ENCODE results near the gene DMD.

Gene DMD

GRCh38 chrX:31316340-31316991, 1894.9 kb downstream of the DMD start:
- no peak for DNase-seq

GRCh38 chrX:31314921-31315320, 1896.4 kb downstream of the DMD start:
- no peak for DNase-seq

GRCh38 chrX:31307952-31308351, 1903.4 kb downstream of the DMD start:
- no peak for DNase-seq

GRCh38 chrX:31302573-31303075, 1908.7 kb downstream of the DMD start:
- no peak for DNase-seq

- DNase-seq = no peak
Observed at GRCh38 chrX:31301941-31302340, 1909.4 kb downstream of the DMD start.

- DNase-seq = no peak
Observed at GRCh38 chrX:31301203-31301602, 1910.1 kb downstream of the DMD start.

- no peak for DNase-seq
Observed at GRCh38 chrX:31298916-31299315, 1912.4 kb downstream of the DMD start.

- no peak for DNase-seq
Observed at GRCh38 chrX:31297881-31298280, 1913.5 kb downstream of the DMD start.

GRCh38 chrX:31294475-31294874, 1916.9 kb downstream of the DMD start:
- DNase-seq = no peak

GRCh38 chrX:31293409-31293808, 1917.9 kb downstream of the DMD start:
- no peak for DNase-seq

GRCh38 chrX:31291131-31291530, 1920.2 kb downstream of the DMD start:
- DNase-seq = no peak

GRCh38 chrX:31287861-31288260, 1923.5 kb downstream of the DMD start:
- DNase-seq = no peak

GRCh38 chrX:31280580-31280979, 1930.8 kb downstream of the DMD start:
- DNase-seq = no peak

- no peak for DNase-seq
Observed at GRCh38 chrX:31279359-31279758, 1932.0 kb downstream of the DMD start.

- no peak for DNase-seq
Observed at GRCh38 chrX:31272472-31272775, 1938.9 kb downstream of the DMD start.

GRCh38 chrX:31271615-31272471, 1939.5 kb downstream of the DMD start:
- DNase-seq = no peak

GRCh38 chrX:31269914-31270313, 1941.4 kb downstream of the DMD start:
- no peak for DNase-seq

GRCh38 chrX:31268359-31268758, 1943.0 kb downstream of the DMD start:
- DNase-seq = no peak

- no peak for DNase-seq
Observed at GRCh38 chrX:31266203-31267076, 1944.9 kb downstream of the DMD start.

- no peak for DNase-seq
Observed at GRCh38 chrX:31265383-31265782, 1946.0 kb downstream of the DMD start.

- DNase-seq = no peak
Observed at GRCh38 chrX:31260351-31260750, 1951.0 kb downstream of the DMD start.

- no peak for DNase-seq
Observed at GRCh38 chrX:31258166-31258565, 1953.2 kb downstream of the DMD start.

GRCh38 chrX:31255310-31256033, 1955.9 kb downstream of the DMD start:
- no peak for DNase-seq
